ENCODE measurements around the gene UBE2L5. TPM values are rescaled to one million over a fixed set of nuclear protein-coding genes. Genes with fewer than 3 reads are reported as not detected.
"Not testable (repeated sequence)": the region's sequence is repeated elsewhere in the genome, so short reads cannot be mapped to it uniquely, and the experiment has no call there.

UBE2L5 gene
- total RNA-seq, 1 donor from 2014 or later = not detected

DNA sequence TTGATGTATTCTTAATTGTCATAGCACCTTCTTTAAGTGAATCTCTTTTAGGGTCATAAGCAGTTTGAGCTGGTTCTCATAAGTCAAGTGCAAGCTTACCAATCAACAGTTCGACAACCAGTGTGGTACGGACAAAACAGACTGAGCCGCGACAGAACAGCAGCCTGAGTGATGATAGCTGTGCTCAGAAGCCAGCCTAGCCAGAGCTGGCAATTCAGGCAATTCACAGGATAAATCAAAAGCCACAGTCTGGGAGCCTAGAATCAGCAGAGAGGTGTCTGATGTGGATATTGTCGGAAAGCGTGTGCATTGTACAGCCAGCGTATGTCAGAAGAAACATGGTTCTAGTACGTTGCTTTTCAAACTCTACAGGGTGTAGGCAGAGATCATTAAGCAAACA, 14.9 kb downstream of the UBE2L5 start:
- ATAC-seq (no peak), DNase-seq (ENCODE audit: low spot score) (no peak)

GRCh38 chr13:30438286-30438685, 16.0 kb downstream of the UBE2L5 start:
- ATAC-seq = no peak
- no peak for DNase-seq (ENCODE audit: low spot score)

GRCh38 chr13:30440910-30441703, 18.8 kb downstream of the UBE2L5 start:
- ATAC-seq = no peak

GRCh38 chr13:30442926-30443325, 20.6 kb downstream of the UBE2L5 start:
- ATAC-seq = no peak
- DNase-seq (ENCODE audit: low spot score) = no peak

More at GRCh38 chr13:30440910-30441703, 18.8 kb downstream of the UBE2L5 start:
- no peak for DNase-seq (ENCODE audit: low spot score)

DNA sequence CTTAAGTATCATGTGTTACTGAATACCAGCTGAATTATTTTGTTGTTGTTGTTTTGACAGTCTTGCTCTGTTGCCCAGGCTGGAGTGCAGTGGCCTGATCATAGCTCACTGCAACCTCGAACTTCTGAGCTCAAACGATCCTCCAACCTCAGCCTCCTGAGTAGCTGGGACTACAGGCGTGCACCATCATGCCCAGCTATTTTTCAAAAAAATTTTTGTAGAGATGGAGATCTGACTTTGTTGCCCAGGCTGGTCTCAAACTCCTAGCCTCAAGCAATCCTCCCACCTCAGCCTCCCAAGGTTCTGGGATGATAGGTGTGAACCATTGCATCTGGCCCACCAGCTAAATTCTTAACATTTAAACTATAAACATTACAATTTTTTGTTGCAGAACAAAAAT, 21.2 kb downstream of the UBE2L5 start:
- DNase-seq (ENCODE audit: low spot score); ATAC-seq: not testable (repeated sequence)

- DNase-seq (ENCODE audit: low spot score) (no peak), ATAC-seq (no peak)
Measured at GRCh38 chr13:30443957-30444404, 21.7 kb downstream of the UBE2L5 start.

DNA sequence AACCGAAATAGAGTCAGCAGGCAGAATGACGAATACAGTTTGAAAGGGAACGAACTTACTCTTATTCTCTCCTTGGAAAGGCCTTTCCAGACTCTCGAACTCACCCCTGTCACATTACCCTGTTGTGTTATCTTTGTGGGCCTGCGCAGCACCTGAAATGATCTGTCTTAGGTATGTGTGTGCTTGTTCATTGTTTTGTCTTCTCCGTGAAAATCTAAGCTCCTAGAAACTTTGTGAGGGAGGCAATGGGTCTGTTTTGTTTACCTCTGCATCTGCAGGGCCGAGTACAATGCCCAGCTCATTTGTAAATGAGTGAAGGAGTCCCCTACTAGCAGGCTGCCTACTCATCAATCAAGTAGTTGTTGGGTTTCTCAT, 23.8 kb downstream of the UBE2L5 start:
- no peak for ATAC-seq
- no peak for DNase-seq (ENCODE audit: low spot score)

DNA sequence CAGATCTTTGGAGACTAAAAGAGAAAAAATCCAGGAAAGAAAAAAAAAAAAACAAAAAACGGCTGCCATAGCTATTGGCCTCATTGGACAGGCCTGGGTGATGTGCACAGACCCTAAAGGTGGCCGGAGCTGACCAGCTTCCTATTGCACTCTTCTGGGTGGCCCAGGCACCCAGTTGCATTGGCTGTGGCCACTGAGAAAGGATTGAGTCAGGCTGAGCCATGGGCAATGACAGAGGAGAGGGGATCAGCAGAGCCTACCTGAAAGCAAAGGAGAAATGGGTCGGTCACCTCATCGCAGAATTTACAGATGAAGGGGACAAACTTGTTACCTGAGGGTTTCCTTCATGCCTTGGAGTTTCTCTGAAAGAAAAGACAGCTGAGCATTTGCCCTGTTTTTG, 26.1 kb downstream of the UBE2L5 start:
- no peak for ATAC-seq
- no peak for DNase-seq (ENCODE audit: low spot score)

GRCh38 chr13:30450066-30450465, 27.8 kb downstream of the UBE2L5 start:
- no peak for DNase-seq (ENCODE audit: low spot score)
- ATAC-seq = no peak

GRCh38 chr13:30451476-30451875, 29.2 kb downstream of the UBE2L5 start:
- not testable (repeated sequence) for DNase-seq (ENCODE audit: low spot score); ATAC-seq

GRCh38 chr13:30453727-30454126, 31.4 kb downstream of the UBE2L5 start:
- no peak for ATAC-seq

GRCh38 chr13:30454991-30455390, 32.7 kb downstream of the UBE2L5 start:
- no peak for DNase-seq (ENCODE audit: low spot score)

More at GRCh38 chr13:30453727-30454126, 31.4 kb downstream of the UBE2L5 start:
- no peak for DNase-seq (ENCODE audit: low spot score)

DNA sequence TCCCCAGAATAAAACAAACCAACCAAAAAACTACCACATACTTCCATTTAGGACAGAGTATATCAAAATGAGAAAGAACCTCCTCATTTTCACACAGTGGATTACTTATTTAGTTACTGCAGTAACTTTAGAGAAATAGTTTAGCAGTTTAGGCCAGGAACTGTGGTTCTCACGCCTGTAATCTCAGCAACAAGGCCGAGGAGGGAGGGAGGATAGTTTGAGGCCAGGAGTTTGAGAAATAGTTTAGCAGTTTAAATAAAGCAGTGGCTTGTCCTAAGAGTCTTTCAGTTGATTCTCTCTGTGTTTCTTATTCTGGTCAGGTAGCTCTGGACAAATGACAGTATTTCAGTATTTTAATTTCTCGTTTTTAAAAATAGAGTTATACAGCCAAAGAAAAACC, 34.0 kb downstream of the UBE2L5 start:
- no peak for DNase-seq (ENCODE audit: low spot score)
- ATAC-seq = peak; percentile 42

More at GRCh38 chr13:30454991-30455390, 32.7 kb downstream of the UBE2L5 start:
- ATAC-seq = no peak

- no peak for ATAC-seq
Measured at GRCh38 chr13:30457306-30457891, 35.1 kb downstream of the UBE2L5 start.

DNA sequence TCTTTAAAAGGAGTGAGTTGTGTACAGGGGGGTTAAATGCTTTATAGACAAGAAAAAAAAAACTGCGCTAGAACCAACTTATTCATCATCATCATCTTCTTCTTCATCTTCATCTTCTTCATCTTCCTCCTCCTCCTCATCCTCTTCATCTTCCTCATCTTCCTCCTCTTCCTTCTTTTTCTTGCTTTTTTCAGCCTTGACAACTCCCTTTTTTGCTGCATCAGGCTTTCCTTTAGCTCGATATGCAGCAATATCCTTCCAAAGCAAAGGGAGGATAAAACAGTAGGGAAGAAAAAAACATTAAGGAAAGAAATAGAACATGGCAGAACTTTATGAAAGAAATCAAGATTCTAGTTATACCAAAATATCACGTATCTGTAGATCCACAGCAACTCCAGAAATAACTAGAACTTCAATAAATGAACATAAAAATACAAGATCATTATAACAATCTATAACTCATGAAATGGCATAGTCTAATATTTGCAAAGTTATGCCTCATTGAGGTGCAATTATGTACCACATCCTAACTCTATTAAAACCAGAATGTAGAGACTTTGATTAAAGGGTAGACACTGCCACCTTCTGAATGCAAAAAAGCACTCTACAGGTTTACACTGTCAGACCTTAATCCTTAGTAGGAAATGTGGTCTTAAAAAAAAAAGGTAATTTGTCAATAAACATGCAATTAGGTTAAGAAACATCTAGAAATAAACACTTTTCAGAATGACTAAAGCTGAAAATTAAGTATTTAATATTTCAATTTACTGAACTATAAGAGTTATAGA, 39.2 kb downstream of the UBE2L5 start:
- DNase-seq (ENCODE audit: low spot score); ATAC-seq: not testable (repeated sequence)

More at GRCh38 chr13:30457306-30457891, 35.1 kb downstream of the UBE2L5 start:
- no peak for DNase-seq (ENCODE audit: low spot score)

DNA sequence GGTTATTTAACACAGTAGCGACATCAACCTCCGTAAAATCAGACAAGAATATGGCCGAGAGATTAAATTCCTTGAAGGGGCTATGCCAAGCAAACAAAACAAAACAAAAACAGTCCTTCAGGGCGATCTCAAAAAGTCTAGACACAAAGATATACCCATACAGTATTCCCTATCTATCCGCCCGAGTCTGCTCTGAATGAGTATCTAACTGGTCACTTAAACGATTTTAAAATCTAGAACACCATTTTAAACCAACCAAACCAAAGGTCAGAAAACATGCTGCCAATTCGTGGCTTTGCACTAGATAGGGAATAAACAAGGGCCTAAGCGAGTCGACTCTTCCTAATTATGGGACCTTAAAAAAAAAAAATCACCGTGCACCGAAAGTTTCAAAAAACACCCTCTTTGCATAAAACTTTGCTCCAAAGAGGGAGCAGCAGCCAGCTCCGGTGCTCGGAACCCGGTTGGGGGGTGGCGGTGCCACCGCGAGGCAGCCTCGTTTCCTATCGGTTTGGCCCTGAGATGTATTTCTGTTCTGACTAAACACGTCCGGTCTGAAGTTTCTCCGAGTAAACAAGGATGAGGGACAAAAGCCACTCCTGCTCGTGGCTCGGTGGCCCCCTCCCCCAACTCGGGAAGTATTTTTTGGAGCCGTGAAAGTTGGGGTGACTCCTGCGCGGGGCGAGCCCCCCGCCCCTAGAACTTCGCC, 41.6 kb downstream of the UBE2L5 start:
- peak; percentile 55 for ATAC-seq
- peak; percentile 77 for DNase-seq (ENCODE audit: low spot score)

DNA sequence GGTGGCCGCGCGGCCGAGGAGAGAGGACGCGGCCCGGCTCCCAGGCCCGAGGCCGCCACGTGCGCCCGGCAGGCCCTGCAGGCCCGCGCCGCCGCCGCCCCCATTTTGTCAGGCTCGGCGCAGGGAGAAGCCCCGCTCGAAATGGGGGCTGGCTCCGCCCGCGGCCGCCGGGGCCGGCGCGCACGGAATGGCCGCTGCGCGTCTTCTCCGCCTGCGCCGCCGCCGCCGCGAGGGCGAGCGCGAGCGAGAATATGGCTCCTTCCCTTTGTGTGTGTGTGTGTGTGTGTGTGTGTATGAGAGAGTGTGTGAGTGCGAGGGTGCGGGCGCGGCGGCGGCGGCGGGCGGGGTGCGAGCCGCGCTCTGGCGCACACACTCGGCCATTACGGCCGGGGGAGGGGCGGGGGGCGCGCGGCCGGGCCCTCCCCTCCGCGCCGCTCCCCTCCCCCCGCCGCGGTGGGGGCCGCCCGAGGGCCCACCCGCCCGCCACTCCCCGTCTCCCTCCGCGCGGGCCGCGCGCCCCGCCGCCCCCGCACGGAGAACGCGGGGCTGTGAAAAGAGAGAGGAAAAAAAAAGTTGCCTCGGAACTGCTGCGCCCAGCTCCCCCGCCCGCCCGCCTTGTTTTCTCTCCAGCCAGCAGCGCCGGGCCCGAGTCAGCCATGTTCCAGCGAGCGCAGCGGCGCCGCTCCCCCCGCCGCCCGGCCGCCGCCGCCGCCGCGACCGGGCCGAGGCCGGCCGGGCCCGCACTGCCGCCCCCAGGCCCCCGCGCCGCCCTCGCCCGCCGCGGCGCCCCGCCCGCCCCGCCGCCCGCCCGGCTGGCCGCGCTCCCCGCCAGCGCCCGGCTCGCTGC, 42.4 kb downstream of the UBE2L5 start:
- ATAC-seq (peak; percentile 75), DNase-seq (ENCODE audit: low spot score) (peak; percentile 79)

DNA sequence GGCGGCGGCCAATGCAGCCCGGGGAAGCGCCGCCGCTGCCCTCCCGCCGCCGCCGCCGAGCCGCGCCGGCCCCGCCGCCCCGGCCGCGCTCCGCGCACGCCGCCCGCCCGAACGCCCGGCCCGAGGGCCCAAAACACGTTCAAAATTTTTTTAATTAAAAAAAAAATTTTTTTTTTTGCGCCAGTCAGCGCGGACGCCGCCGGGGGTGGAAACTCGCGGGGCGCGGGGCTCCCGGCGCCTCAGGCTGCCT, 43.0 kb downstream of the UBE2L5 start:
- DNase-seq (ENCODE audit: low spot score) = no peak
- no peak for ATAC-seq

DNA sequence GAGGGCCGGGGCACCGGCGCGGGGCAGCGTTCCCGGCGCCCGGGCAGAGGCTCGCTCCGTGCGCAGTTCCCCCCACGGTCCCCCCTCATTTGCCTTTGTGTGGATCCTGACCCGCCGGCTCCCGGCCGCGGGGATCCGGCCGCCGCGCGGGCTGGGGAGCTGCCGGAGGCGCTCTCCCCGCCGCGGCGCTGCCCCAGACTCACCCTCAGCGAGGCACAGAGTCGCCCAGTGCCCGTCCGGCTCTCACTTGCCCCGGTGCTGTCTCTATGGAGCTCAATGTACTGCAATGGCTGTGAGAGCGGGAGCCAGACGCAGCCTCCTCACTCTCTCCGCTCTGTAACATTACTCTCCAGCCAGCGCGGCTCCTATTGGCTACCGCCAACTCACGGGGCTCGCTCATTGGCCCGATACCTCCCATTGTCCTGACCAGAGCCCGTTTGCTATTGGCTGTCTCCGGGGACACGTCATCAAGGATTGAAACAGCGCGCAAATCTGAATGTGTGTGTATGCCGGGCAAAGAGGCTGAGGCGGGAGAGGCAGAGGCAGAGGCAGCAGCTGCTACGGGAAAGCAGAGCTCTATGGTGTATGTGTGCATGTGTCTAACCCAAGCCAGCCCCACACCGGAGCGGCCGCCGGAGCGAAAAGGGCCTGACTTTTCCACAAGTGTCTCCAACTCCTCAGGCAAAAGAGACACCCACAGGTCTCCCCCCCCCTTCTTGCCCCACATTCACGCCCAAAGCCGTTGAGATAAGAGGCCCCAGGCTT, 43.5 kb downstream of the UBE2L5 start, which contains the start of gene HMGB1:
HMGB1 (minus strand) TSS at position 344 of the 765 bp plus-strand sequence. CDS start 2,256 bp downstream, outside the sequence.
- peak; percentile 87 for ATAC-seq
- DNase-seq (ENCODE audit: low spot score) = peak; percentile 99

All from left lobe of liver (tissue), 2 donors.